HepG2 (cell line): ENCODE results near the gene SLC24A5.

ENCODE experiments used
- BRF2 ChIP-seq: sonication (generic); formaldehyde crosslinking; IDR thresholded peaks from 2 replicates; pipeline ENCODE4 v1.8.1; 2022; ENCODE audit warnings: mild to moderate bottlenecking, missing genetic modification reagents
- CBX5 ChIP-seq: sonication (generic); formaldehyde crosslinking; IDR thresholded peaks from 2 replicates; pipeline ENCODE4 v1.4.0; 2020; ENCODE audit warnings: missing genetic modification reagents, borderline replicate concordance
- HIVEP1 ChIP-seq: sonication (generic); formaldehyde crosslinking; IDR thresholded peaks from 2 replicates; pipeline ENCODE4 v1.4.0; 2020; ENCODE audit warnings: mild to moderate bottlenecking, missing genetic modification reagents
- HMGXB4 ChIP-seq, 2 experiments: sonication (generic) in 1 of 2; formaldehyde crosslinking in 1 of 2; IDR thresholded peaks; 2 replicates each; pipeline versions ENCODE4 v1.4.0 to v1.6.1; 2018 to 2020; ENCODE audit warnings: missing genetic modification reagents in 2 of 2, borderline replicate concordance in 1 of 2, low read depth in 1 of 2, mild to moderate bottlenecking in 1 of 2, missing biosample characterization in 1 of 2
- LRRFIP1 ChIP-seq: sonication (generic); formaldehyde crosslinking; conservative IDR thresholded peaks from 2 replicates; pipeline ENCODE4 v1.4.0; 2020; ENCODE audit warnings: missing genetic modification reagents
- POLR2A ChIP-seq, 2 experiments: IDR thresholded peaks; 2 replicates each; pipeline ENCODE4 v1.6.1; 2011; ENCODE audit warnings: low read depth in 2 of 2, low read length in 2 of 2, mild to moderate bottlenecking in 1 of 2, moderate library complexity in 1 of 2; ENCODE audit not compliant: insufficient read depth in 1 of 2
- SMAD3 ChIP-seq: sonication (generic); formaldehyde crosslinking; IDR thresholded peaks from 2 replicates; pipeline ENCODE4 v1.4.0; 2020; ENCODE audit warnings: missing genetic modification reagents
- SP1 ChIP-seq, 2 experiments: fragments of 450-650 bp in 1 of 2; sonication (generic) in 1 of 2; formaldehyde crosslinking in 1 of 2; IDR thresholded peaks; 2 replicates each; pipeline versions ENCODE4 v1.4.0 to v1.6.1; 2016 to 2020; ENCODE audit warnings: missing genetic modification reagents in 1 of 2
- ZFP82 ChIP-seq: sonication (generic); formaldehyde crosslinking; IDR thresholded peaks from 2 replicates; pipeline ENCODE4 v1.5.1; 2020; ENCODE audit warnings: mild to moderate bottlenecking, missing genetic modification reagents, borderline replicate concordance
- ZNF33B ChIP-seq: sonication (generic); formaldehyde crosslinking; IDR thresholded peaks from 2 replicates; pipeline ENCODE4 v1.5.1; 2020; ENCODE audit warnings: mild to moderate bottlenecking, missing genetic modification reagents
- TF ChIP-seq, protein P1 (sequence below): sonication (generic); formaldehyde crosslinking; IDR thresholded peaks from 2 replicates; pipeline ENCODE4 v1.5.0; 2020; ENCODE audit warnings: missing genetic modification reagents
- TF ChIP-seq, protein P2 (sequence below): sonication (generic); formaldehyde crosslinking; IDR thresholded peaks from 2 replicates; pipeline ENCODE4 v1.5.0; 2020; ENCODE audit warnings: mild to moderate bottlenecking, missing genetic modification reagents, moderate library complexity

GRCh38 chr15:48089702-48090101, 31.1 kb upstream of the SLC24A5 start:
- TF ChIP-seq, protein P1, sequence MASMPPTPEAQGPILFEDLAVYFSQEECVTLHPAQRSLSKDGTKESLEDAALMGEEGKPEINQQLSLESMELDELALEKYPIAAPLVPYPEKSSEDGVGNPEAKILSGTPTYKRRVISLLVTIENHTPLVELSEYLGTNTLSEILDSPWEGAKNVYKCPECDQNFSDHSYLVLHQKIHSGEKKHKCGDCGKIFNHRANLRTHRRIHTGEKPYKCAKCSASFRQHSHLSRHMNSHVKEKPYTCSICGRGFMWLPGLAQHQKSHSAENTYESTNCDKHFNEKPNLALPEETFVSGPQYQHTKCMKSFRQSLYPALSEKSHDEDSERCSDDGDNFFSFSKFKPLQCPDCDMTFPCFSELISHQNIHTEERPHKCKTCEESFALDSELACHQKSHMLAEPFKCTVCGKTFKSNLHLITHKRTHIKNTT (CRISPR knock-in tag): no peak
- no peak for TF ChIP-seq LRRFIP1 (CRISPR knock-in tag)
- no peak for TF ChIP-seq SP1 (IDR thresholded peaks at IDR 0.05)
- no peak for TF ChIP-seq SP1 (CRISPR knock-in tag; IDR thresholded peaks at IDR 0.05)
- no peak for TF ChIP-seq POLR2A (IDR thresholded peaks at IDR 0.05; ENCODE audit: insufficient read depth in 1 of 2, low read depth in 2 of 2, low read length in 2 of 2)
- no peak for TF ChIP-seq BRF2 (CRISPR knock-in tag)
- TF ChIP-seq HMGXB4 (CRISPR knock-in tag; IDR thresholded peaks at IDR 0.05; ENCODE audit: borderline replicate concordance in 1 of 2, low read depth in 1 of 2): no peak
- no peak for TF ChIP-seq ZNF33B
- TF ChIP-seq CBX5 (CRISPR knock-in tag): no peak
- TF ChIP-seq ZFP82: no peak
- no peak for TF ChIP-seq SMAD3
- TF ChIP-seq HIVEP1 (CRISPR knock-in tag): no peak
- TF ChIP-seq, protein P2, sequence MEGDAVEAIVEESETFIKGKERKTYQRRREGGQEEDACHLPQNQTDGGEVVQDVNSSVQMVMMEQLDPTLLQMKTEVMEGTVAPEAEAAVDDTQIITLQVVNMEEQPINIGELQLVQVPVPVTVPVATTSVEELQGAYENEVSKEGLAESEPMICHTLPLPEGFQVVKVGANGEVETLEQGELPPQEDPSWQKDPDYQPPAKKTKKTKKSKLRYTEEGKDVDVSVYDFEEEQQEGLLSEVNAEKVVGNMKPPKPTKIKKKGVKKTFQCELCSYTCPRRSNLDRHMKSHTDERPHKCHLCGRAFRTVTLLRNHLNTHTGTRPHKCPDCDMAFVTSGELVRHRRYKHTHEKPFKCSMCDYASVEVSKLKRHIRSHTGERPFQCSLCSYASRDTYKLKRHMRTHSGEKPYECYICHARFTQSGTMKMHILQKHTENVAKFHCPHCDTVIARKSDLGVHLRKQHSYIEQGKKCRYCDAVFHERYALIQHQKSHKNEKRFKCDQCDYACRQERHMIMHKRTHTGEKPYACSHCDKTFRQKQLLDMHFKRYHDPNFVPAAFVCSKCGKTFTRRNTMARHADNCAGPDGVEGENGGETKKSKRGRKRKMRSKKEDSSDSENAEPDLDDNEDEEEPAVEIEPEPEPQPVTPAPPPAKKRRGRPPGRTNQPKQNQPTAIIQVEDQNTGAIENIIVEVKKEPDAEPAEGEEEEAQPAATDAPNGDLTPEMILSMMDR: no peak
